HG03196 (cell line): ENCODE measurements around the gene LRRK1.

ENCODE experiments used
- ATAC-seq: cut with Tn5 transposase; IDR thresholded peaks from one replicate; pipeline ENCODE4 v1.9.1; 2021; ENCODE audit not compliant: unreplicated experiment

Gene LRRK1

GRCh38 chr15:101001796-101002195, 82.6 kb downstream of the LRRK1 start:
- ATAC-seq: no peak

- ATAC-seq: no peak
These were observed 83.9 kb downstream of the LRRK1 start for GRCh38 chr15:101003081-101003480.

GRCh38 chr15:101003706-101004105, 84.5 kb downstream of the LRRK1 start:
- ATAC-seq: no peak

DNA sequence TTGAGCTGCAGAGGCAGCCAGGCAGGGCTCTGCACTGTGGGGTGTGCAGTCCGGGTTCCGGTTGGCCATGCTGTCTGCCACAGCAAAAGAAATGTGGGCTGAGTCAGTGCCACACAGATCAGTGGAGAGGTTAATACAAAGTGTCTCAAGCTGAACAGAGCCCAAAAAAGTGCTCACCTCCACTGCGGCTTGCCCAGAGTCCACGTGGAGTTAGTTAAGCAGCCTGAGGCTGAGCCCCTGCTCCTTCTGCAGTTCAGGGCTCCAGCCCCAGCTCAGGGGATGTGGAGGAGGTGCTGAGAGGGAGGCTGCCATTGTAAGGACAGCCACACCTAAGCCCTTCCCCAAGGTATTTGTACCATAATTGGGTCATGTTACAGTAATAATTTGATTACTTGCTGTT, 85.3 kb downstream of the LRRK1 start:
- ATAC-seq: no peak

GRCh38 chr15:101004986-101005747, 86.0 kb downstream of the LRRK1 start:
- no peak for ATAC-seq

GRCh38 chr15:101006931-101007691, 88.0 kb downstream of the LRRK1 start:
- ATAC-seq: peak; percentile 49

DNA sequence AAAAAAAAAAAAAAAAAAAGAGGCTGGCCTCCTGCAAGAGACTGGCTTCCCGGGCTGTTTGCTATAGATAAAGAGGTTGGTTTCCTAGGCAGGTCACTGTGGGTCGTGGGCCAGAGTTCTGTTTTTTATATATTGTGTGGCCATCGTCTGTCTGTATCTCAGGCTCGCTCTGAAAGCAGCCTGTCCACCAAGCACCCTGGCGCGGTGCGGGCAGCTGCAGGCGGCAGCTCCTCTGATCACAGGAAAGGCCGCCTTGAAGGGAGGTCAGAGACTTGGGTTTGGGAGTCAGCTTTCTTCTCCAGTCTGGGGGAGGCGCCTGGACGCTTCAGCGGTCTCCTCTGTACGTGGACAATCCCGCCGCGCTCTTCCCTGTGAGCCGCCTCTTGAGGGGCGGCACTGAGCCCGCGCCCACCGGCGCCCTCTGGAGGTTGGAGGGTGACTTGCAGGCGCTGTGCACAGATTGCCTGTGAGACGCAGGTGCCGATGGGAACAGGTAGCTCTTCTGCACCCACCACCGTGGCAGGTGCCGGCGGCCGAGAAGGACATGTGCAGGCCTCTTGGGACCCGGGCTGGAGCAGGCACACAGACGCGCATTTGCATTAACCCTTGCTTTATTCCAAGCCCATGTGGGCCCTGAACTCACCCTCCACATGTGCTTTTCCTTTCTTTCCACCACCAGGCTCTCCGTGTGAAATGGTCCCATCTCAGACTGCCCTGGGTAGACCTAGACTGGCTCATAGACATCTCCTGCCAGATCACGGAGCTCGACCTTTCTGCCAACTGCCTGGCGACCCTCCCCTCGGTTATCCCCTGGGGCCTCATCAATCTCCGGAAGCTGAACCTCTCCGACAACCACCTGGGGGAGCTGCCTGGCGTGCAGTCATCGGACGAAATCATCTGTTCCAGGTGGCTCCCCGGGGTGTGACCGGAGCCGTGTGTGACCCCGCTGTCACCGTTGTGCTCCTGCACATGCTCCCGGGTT, 89.3 kb downstream of the LRRK1 start:
- peak; percentile 89 for ATAC-seq

- ATAC-seq: no peak
These were observed 90.0 kb downstream of the LRRK1 start for GRCh38 chr15:101009176-101009575.

- ATAC-seq: no peak
These were observed 91.6 kb downstream of the LRRK1 start for GRCh38 chr15:101010781-101011180.

DNA sequence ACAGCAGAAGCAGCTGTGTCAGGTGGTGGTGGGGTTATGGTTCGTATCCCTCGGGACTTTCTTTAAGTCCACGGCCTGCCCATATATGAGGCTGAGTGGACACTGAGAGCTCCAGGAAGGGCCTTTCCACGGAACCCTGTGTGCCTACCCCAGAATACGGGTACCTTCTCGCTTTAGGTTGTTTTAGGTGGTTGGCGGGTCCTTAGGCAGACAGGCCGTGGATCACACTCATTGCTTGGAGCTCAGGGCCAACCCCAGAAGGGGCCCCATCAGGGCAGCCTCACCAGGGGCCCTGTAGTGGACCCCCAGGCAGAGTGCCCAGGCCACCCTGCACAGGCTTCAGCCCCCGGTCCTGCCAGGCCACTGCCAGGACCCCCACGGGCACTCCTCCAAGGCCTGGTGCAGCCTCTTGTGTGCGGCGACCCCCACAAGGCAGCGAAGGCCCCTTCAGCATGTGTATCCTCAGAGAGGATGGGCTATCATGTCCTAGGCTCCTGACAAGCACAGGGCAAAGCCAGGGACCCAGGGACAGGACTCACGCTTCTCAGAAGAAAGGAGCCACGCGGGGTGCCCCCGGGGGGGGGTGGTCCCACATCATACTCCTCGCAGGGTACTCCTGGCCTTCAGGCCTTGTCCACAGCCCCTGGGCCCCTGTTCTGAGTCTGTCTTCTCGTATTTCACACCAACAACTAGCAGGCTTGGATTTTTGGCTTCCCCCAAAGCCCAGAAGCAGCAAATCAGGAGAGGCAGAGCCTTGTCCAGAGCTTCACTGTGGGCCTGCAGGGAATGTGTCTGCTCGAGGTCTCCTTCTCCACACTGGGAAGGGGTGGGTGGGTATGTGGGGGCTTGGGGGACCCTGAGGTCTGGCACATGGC, 93.4 kb downstream of the LRRK1 start:
- ATAC-seq: no peak

GRCh38 chr15:101013201-101013550, 94.0 kb downstream of the LRRK1 start:
- ATAC-seq: no peak

- no peak for ATAC-seq
These were observed 94.9 kb downstream of the LRRK1 start for GRCh38 chr15:101013769-101014675.

DNA sequence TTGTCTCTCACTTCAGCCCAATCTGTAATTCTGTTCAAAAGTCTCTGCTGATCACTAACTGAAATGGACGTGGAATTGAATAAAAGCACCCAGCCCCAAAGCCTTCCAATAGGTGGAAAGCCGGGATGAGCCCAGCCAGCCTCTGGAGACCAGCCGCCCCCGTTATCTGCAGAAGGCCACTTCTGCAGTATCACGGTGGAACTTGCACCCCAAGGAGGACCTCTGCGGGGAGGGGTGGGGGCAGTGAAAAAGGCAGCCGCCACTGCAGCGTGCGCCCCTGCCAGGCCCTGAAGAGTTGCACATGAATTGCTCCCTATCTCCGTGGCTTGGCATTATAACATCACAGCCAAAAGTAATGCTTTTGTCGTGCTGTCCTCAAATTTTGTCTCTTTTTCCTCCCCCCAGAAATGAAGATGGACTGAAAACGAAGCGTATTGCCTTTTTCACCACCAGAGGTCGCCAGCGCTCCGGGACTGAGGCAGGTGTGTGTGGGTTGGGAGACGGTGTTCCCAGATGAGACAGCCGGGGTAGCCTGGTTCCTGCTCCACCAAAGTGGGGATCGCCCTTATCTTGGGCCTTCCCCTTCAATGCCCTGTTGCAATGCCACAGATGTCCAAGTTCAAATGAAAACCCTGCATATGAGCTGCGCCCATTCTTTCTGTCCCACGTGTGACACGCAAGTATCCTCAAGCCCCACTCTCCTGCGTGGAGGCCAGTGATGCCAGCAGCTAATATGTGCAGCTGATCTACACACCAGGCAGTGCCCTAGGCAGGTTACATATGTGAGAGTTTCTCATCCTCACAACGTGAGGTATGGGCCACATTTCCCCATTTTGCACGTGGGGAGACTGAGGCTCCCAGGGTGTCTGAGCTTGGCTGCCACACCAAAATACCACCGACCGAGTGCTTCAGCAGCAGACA, 96.0 kb downstream of the LRRK1 start:
- ATAC-seq: peak; percentile 59

GRCh38 chr15:101016581-101016980, 97.4 kb downstream of the LRRK1 start:
- ATAC-seq: no peak

DNA sequence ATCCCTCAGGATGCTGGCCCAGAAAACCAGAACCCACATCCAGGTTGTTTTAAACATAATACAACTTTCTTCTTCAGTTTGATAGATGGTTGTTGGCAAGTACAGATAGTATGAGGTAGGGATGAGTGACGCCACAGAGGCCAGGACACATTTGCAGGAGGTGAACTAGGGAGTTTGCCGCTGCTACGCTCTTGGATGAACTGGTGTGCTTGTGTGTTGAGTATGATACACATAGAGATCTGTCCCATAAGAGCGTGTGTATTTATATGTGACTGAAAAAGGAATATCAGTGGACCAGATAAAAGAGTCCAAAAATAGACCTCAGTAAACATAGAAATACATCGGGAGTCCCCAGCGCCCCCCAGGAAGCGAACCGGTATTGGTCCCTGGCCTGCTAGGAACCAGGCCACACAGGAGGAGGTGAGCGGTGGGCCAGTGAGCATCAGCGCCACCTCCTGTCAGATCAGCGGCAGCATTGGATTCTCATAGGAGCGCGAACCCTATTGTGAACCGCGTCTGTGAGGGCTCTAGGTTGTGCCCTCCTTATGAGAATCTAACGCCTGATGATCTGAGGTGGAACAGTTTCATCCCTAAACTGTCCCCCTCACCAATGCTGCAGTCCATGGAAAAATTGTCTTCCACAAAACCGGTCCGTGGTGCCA, 98.1 kb downstream of the LRRK1 start:
- ATAC-seq: no peak

DNA sequence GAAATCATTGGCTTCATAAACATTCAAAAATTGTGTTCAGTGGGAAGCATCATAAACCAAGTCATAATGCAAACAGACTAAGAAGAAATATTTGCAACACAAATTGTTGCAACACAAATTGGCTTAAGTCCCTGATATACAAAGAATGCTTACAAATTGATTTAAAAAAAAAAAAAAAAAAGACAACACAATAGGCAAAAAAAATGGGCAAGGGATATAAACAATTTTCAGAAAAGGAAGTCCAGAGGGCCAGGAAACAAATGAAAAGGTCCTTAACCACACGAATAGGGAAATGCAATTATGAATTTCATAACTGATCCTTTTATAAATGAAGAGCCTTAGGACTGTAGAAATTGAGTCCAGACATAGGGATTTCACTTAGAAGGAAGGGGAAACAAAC, 98.9 kb downstream of the LRRK1 start:
- ATAC-seq: no peak

DNA sequence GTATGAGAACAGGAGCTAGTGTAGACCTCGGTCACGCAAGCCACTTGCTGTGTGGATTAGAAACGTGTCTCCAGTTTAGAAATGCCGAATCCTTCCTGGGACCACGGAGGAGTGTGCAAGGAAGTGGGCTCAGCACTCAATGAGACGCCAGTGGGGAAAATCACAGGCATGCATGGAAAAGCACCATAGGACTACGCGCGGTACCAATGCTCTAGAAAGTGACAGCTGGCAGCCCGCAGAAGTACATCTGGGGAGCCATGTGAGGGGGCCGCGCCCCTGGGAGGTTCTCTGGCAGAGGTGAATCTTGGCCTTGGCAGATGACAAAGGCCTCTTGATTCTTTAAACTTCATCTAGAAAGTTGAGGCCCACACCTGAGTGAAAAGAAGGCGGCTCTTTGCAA, 99.3 kb downstream of the LRRK1 start:
- no peak for ATAC-seq
